Activated gamma-delta T cell treated with anti-CD3 and anti-CD28 coated beads, Interleukin-2, amount 50 U/mL, for 16 hours (primary cell): Measurements from ENCODE around the gene TMEM240.
"Not testable (repeated sequence)": the region's sequence is repeated elsewhere in the genome, so short reads cannot be mapped to it uniquely, and the experiment has no call there.

ENCODE experiments used
- DNase-seq: peaks from one replicate; pipeline ENCODE4 v3.0.0-alpha.2; 2020; ENCODE audit warnings: low read depth

The TMEM240 gene

GRCh38 chr1:1557688-1558087, 17.3 kb upstream of the TMEM240 start:
- DNase-seq, result not testable (repeated sequence)

GRCh38 chr1:1556961-1557360, 16.5 kb upstream of the TMEM240 start:
- not testable (repeated sequence) for DNase-seq

DNA sequence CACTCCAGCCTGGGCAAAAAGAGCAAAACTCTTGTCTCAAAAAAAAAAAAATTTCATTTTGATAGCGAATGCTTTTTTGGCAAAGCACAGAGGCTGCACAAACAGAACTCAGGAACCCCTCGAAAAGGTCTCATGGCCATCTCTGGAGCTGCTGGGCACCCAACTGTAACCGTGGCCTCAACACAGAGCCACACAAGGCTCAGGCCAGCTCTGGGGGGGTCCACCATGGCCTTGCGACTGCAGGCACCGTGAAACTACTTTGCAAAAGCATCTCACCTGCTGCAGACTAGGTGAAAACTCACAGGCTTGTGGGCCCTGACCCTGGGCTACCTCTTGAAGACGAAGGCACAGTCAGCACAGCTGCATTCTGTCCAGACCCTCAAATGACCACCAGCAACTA, 16.1 kb upstream of the TMEM240 start:
- no peak for DNase-seq

GRCh38 chr1:1554926-1555915, 14.8 kb upstream of the TMEM240 start:
- no peak for DNase-seq

DNA sequence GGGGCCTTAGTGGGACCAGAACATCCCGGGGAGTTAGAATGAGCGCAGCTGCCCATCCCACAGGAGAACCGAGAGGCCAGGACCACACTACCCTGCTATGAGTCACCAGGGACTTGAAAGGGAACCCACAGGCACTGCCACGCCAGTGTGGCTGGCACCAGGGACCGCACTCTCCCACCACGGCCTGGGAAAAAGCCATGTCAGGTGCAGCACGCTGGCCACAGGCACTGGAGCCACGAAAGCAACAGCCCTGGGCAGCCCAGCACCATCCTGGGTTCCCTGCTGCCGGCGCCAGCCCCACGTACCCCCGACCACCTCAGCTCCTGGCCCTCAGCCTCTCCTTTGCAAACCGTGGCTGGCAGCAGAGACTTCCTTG, 14.1 kb upstream of the TMEM240 start:
- no peak for DNase-seq

GRCh38 chr1:1553821-1554494, 13.5 kb upstream of the TMEM240 start:
- no peak for DNase-seq

DNA sequence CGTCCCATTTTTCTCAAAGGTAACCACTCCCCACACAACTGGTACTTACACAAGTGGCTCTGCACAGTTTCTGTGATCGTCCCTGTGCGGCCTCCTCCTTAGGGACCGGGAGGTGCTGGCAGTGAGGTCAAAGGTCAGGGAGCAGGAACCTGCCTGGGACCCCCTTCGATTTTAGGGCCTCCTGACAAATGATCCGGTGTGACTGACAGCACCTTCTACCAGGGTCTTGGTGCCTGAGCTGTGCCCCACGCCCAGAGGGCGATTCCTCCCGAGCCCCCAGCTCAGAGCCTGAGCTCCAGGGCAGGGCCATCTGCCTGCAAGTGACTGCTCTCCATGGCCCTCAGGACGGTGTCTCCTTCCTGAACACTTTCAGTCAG, 11.8 kb upstream of the TMEM240 start:
- no peak for DNase-seq

- DNase-seq, result no peak
These were observed 11.3 kb upstream of the TMEM240 start for GRCh38 chr1:1551524-1552262.

GRCh38 chr1:1550591-1551432, 10.4 kb upstream of the TMEM240 start:
- DNase-seq, result no peak

DNA sequence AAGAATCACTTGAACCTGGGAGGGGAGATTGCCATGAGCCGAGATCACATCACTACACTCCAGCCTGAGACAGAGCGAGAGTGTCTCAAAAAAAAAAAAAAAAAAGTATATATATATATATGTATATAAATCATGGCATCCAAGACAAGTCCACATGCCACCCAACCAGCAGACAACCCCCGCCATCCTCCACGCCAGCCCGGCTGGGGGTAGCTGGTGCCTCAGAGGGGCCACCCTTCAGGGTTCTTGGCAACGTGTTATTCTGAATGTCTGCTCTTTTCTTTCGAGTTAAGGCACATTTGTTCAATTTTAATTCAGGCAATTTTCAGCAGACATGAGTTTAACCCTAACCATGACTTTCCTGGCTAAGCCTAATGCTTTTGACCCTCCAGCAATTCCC, 9.7 kb upstream of the TMEM240 start:
- DNase-seq, result no peak

DNA sequence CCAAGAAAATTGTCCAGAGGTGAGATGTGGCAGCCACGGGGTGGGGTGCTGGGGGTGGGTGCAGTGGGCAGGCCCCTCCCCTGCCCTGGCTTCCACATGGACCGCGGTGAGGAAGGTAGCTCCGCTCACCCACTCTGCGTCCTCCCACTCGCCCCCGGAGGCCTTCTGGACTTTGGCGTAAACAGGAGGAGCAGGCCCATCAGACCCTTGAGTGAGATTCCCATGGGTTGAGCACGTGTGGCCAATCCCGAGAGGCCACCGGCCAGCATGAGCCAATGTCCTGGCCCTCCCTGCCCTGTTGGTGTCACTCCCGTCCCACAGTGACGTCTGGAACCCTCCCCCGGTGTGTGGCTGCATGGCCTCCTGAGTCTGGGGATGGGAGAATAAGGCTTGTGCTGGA, 8.2 kb upstream of the TMEM240 start:
- DNase-seq, result no peak

DNA sequence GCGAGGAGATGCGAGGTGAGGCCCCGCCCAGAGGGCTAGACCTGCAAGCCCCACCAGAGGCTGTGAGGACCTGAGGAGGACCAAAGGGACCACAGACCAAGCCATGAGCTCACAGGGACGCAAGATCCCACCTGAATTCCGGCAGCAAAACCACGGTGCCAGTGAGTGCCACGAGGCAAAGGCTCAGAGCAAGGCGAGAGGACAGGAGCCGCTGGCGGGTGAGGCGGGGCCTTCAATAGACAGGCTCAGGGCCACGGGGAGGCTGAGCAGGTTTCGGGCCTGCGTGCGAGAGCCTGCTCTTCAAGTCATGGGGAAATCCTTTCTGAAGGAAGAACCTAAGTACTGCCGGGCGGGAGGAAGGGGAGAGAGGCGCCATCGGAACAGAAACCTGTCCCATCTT, 7.1 kb upstream of the TMEM240 start:
- DNase-seq, result no peak

GRCh38 chr1:1547011-1547410, 6.6 kb upstream of the TMEM240 start:
- no peak for DNase-seq

- no peak for DNase-seq
These were observed 5.7 kb upstream of the TMEM240 start for GRCh38 chr1:1545946-1546737.

GRCh38 chr1:1544544-1544943, 4.1 kb upstream of the TMEM240 start:
- no peak for DNase-seq

- no peak for DNase-seq
These were observed 3.3 kb upstream of the TMEM240 start for GRCh38 chr1:1543706-1544099.

- DNase-seq, result no peak
These were observed 2.6 kb upstream of the TMEM240 start for GRCh38 chr1:1542766-1543705.

GRCh38 chr1:1541956-1542765, 1.7 kb upstream of the TMEM240 start:
- no peak for DNase-seq
